Stimulated activated CD4-positive, alpha-beta T cell treated with anti-CD3 and anti-CD28 coated beads, Interleukin-4, amount 100 ng/mL, for 4 hours (primary cell): Measurements from ENCODE around the gene CD2.
"Not testable (repeated sequence)": the region's sequence is repeated elsewhere in the genome, so short reads cannot be mapped to it uniquely, and the experiment has no call there.

Experiments used
- DNase-seq, 2 experiments: peaks; one replicate each; pipeline ENCODE4 v3.0.0-alpha.2; 2020

CD2 gene

DNA sequence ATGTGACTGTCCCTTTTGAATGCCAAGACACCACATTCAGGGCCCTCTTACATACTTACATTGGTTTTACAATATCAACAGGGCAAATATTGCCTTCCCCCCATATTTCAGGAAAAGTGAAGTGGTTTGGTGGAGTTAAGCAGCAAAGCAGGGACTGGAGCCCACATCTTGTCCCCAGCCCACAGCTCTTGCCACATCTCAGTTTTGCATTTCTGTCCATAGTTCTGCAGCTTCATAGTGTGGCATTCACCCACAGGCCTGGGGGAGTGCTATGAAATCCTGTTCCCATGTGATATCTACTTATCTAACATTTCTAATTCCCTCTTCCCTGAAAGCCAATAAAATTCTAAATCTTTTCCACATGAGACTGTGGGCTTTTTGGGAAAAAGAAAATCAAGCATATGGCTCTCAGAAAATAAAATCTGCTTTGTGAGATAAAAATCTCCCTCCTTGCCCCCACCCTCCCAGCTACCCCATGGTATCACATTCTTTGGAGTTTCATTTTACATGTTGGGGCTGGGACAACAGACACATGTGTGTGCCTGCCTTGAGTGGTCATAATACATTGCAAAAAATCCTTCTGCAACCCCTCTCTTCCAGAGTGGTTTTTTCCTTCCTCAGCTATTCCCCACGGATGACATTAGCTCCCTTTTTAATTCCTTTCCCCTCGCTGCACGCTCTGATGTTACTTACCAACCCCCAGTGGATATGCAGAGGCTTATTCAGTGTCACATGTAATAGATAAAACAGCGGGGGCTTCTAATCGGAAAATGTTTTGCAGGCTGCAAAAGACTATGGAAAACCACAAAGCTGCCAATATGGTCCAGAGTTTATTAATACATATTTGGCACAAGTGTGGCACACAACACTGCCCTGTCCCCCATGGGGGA is 20.5 kb upstream of the CD2 start:
- no peak for DNase-seq

GRCh38 chr1:116735246-116735645 is 19.0 kb upstream of the CD2 start:
- no peak for DNase-seq

DNA sequence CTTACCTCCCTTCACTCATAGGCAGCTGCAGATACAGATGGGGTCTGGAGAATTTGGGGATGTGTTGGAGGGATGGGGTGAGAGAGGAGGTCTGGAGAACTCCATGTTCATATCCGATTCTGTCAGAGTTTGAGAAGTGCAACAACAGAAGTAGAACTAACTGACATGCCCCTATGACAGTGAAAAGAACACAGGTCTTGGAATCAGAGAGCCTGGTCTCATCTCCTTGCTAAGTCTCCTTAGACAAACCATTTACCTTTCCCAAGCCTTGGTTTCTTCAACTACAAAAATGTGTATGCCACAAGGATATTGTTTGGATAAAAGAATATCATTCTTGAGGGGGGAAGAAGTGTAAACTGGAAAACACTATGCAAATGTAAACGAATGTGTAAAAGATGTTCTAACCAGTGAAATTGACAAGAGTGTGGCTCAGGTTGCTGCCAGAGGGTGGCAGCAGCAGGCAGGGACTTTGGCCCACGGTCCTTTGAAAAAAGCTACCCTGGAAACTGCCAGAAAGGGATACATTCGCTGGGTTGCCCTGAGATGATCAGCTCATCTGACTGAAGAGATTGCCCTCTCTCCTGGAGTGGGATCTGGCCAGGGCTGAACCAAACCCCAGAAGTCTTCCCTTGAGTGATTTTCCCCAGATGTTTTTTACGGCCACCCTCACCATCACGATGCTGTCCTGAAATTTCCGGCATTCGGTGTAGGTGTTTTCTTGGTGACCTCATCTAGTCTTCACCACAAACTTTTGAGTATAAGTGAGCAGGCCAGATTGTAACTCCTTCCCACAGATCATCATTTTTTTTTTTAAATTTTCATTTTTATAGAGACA is 17.0 kb upstream of the CD2 start:
- DNase-seq = peak; percentile 65 to 77

GRCh38 chr1:116737855-116738321 is 16.3 kb upstream of the CD2 start:
- DNase-seq = peak; percentile 36 to 53

DNA sequence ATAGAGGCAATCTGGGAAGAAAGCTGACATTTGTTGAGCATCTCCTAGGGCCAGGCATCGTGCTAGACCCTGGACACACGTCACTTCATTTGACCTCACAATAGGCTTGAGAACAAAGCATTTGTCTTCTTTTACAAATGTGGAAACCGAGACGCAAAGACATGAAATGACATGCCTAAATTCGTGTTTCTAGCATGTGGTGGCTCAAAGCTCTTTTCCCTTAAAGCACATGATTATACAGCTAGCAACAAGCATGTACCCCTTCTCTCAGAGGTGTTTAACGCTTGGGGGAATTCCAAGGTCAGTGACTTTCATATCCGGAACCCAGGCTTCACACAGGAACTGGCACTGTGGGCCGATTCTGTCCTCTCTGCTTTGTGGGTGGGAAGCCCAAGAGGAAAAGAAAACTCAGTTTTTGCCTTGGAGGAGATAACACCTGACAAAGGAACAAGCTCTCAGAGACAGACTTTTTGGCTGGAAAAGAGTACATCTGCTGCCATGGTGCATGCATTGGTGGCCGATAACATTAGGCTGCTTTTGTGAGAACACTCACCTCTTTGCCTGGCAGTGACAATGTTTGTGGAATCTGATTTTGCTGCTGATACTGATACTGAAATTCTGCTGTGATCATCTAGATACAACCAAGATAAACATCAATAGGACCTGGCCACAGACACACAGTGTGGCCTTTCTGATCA is 15.4 kb upstream of the CD2 start:
- DNase-seq = peak; percentile 45 to 80

DNA sequence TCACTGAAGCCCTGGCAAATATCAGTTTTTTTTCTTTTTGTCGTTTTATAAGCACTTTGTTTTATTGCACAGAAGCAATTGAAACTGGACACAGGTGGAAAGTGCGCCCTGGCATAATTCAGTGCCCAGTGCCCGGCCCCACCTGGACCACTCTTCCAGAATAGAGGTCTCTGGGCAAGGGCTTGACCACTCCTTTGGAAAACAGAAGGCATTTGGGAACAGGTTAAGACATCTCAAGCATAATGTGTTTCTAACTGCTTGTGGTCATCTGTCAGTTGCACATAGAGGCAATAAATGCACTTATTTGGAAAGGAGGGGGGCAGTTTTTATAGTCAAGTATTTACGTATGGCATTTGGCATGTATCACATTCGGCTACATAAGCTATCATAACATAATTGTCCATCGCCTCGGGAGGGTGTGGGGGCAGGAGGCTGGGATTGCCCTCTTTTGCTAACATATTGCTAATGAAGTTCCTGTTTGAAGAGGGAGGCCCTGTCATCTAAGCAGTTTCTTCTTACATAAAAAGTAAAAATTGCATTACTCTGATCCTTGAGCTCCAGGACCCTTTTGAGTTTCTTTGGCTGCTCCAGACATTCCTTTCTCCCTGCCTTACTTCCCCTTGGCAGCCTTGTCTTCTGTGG is 14.7 kb upstream of the CD2 start:
- no peak for DNase-seq

- no peak for DNase-seq
Measured at GRCh38 chr1:116740296-116740695, 13.9 kb upstream of the CD2 start.

DNA sequence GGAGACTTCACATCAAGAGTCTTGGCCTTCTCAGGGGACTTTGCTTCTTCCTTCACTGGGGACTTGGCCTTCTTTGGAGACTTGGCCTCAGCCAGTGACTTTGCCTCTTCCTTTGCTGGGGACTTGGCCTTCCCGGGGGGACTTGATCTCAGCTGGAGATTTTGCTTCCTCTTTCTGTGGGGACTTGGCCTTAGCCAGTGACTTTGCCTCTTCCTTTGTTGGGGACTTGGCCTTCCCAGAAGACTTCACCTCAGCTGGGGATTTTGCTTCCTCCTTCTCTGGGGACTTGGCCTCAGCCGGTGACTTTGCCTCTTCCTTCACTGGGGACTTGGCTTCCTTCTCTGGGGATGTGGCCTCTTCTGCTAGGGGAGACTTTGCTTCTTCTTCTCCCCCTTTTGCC is 13.5 kb upstream of the CD2 start:
- DNase-seq = no peak

GRCh38 chr1:116741836-116742565 is 12.2 kb upstream of the CD2 start:
- no peak for DNase-seq

GRCh38 chr1:116743535-116743934 is 10.7 kb upstream of the CD2 start:
- no peak for DNase-seq

GRCh38 chr1:116748272-116748671 is 6.0 kb upstream of the CD2 start:
- no peak for DNase-seq

GRCh38 chr1:116751146-116751545 is 3.1 kb upstream of the CD2 start:
- no peak for DNase-seq

- no peak for DNase-seq
Measured at GRCh38 chr1:116751621-116752020, 2.6 kb upstream of the CD2 start.

GRCh38 chr1:116753312-116753711 is 918 bp upstream of the CD2 start:
- no peak for DNase-seq

DNA sequence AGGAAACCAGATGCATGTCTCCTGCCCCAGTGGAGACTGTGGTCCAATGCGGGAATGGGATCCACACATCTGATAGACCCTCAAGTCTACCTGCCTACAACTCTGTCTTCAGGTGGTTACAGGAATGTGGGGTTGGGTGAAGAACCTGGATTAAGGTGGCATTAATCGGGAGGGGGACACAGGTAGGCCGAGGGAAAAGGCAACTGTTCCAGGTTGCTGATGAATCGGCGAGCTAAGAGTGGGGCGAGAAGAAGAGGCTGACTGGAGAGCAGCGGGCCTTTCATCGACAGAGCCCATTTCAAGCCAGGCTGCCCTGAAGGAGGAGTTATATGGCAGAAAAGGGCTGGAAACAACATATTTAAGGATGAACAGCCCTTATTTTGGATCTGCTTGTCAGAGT is 836 bp downstream of the CD2 start:
- no peak for DNase-seq

GRCh38 chr1:116755681-116756080 is 1.5 kb downstream of the CD2 start:
- no peak for DNase-seq

DNA sequence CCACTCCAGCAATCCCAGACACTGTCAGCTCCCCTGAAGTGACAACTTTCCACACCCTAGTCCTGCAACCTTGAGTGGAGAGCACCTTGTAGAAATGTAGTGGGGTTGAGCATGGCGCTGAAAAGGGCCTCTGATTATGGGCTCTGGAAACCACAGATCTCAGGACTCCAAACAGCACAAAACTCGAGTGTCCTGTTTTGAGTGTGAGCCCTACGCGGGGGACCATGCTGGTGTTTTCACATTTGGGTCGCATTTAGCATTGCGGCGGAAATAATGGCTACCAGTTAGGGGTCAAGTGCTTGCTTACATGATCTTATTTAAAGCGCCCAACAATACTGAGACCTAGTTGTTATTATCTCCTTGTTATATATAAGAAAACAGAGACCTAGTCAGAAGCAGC is 1.9 kb downstream of the CD2 start:
- not testable (repeated sequence) for DNase-seq

DNA sequence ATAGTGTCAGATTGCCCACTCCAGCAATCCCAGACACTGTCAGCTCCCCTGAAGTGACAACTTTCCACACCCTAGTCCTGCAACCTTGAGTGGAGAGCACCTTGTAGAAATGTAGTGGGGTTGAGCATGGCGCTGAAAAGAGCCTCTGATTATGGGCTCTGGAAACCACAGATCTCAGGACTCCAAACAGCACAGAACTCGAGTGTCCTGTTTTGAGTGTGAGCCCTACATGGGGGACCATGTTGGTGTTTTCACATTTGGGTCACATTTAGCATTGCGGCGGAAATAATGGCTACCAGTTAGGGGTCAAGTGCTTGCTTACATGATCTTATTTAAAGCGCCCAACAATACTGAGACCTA is 4.2 kb downstream of the CD2 start:
- not testable (repeated sequence) for DNase-seq

DNA sequence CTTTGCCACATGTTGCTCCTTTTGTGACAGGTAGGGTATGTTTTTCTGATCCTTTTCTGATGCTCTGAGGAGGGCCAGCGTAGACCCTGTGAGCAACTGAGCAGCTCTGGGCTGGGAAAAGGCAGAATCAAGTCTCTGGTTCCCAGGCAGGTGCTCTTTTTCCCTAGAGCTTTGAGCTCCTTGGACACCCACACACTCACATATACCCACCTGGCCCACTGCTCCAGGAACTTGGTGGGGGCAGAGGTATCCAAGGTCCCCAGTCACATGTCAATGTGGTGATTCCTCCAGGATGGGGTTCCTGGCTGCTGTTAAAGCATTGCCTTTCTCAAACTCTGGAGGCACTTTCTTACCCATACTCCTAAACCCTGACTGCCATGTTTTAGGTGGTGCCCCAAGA is 5.4 kb downstream of the CD2 start:
- DNase-seq = no peak

- DNase-seq = no peak
Measured at GRCh38 chr1:116760487-116760886, 6.3 kb downstream of the CD2 start.

- DNase-seq = no peak
Measured at GRCh38 chr1:116760996-116761665, 6.9 kb downstream of the CD2 start.

GRCh38 chr1:116762281-116762680 is 8.1 kb downstream of the CD2 start:
- no peak for DNase-seq
